ENCODE results near the gene PARN.
"Not testable (repeated sequence)": the region's sequence is repeated elsewhere in the genome, so short reads cannot be mapped to it uniquely, and the experiment has no call there.

PARN gene

DNA sequence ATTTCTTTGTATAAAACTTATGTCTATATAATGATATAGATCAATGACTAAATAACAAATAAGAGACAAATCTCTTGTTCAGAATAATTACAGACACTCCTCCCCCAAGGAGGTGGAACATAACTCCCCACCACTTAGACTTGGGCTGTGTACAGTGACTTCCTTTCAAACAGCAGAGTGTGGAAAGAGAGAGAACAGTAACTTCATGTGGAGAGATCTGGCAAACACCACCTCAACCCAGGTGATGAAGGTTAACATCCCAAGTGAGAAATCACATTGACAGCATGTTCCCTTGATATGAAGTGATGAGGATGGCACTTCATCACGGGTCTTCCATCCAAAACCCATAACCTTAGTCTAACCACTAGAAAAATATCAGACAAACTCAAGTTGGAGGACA lies 169.3 kb downstream of the PARN start:
- DNase-seq, result no peak

DNA sequence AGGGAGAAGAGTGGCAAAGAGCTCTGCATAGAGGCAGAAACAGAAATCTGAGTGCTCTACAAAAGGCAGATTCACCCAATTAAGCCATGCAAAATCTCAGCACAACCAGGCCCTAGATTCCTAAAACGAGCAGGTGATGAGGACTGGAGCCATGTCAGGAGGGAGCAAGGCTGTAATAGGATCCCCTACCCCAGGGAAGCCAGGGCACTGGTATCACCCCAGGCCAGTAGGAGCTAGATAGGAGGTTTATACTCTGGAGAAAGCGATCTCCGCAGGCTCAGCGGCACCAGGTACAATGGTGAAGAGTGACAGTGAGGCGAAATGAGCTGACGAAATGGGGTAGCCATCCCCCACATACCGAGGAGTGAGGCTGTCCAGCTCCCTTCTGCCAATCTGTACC lies 171.5 kb downstream of the PARN start:
- DNase-seq, result no peak

DNA sequence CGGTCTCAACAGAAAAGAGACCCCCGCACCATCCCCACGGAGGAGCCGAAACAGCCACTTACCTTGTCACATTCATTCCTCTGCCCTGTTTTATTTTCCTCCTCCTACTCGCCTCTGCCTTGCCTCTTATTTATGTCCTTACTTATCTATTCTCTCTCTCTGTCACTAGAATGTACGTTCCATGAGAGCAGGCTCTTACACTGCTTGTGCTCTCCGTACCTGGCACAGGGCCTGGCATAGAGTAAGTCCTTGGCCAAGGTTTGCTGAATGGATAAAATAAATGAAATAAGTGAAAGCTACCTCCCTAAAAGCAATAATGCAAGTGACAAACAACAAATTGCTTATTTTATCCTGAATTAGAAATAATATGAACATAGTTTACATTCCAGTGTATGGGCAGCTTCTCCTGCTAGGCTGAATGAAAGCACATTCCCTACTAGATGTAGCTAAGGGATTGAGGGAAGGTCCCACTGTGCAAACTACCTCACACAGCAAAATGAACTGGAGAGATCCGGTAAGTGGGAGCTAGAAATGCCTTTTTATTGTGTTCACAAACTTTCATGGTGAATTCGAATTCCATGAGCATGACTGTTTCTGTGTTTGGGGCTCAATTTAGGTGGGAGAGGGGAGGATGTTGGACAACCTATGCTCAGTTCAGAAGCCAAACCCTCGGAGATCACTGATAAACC lies 173.1 kb downstream of the PARN start:
- no peak for DNase-seq

- DNase-seq, result no peak
Observed at GRCh38 chr16:14455573-14455972, 174.5 kb downstream of the PARN start.

- DNase-seq, result no peak
Observed at GRCh38 chr16:14454391-14454790, 175.7 kb downstream of the PARN start.

- no peak for DNase-seq
Observed at GRCh38 chr16:14452066-14452465, 178.0 kb downstream of the PARN start.

DNA sequence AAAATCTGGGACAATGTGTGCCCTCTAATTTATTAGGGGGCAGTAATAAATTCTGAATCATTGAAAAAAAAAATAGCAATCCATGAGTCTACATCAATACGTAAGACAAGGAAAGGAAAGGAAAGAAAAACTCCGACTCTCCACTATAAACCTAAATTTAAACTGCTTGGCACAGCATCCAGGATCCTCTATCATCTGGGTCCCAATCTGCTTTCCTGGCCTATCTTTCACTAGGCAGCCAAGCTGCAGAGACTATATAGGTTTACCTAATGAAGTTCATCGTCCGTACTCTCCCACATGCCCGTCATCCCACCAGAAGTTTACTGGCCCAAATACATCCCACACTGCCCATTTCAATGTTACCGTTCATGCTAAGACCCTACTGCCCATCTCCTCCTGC lies 179.2 kb downstream of the PARN start:
- no peak for DNase-seq

DNA sequence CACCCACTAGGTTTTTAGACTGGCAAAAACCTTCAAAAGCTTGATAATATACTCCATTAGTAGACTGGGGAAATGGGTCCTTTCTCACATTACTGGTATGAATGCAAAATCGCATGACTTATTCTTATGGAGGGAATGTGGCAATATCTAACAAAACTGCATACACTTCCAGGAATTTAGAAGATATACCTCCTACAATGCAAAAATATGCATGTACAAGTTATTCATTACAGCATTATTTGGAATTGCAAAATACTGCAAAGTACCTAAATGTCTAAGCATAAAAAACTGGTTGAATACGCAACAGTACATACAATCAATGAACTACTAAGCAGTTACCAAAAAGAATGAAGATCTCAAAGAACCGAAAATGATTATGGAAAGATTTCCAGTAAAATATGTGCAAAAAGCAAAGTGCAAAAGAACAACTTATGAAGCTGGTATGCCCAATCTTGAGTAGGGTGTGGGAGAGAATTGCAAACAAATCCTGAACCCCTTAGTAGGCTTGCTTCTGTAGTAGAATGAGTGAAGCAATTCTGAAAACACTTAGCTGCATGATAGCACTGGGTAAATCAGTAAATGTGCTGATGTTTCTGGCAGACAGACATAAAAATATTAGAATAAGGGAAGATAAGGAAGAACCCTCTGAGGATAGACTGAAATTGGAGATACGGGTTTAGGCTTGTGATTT lies 180.1 kb downstream of the PARN start:
- DNase-seq, result no peak

GRCh38 chr16:14449334-14449733 lies 180.7 kb downstream of the PARN start:
- no peak for DNase-seq

GRCh38 chr16:14448879-14449278 lies 181.2 kb downstream of the PARN start:
- no peak for DNase-seq

GRCh38 chr16:14447783-14448182 lies 182.3 kb downstream of the PARN start:
- no peak for DNase-seq

DNA sequence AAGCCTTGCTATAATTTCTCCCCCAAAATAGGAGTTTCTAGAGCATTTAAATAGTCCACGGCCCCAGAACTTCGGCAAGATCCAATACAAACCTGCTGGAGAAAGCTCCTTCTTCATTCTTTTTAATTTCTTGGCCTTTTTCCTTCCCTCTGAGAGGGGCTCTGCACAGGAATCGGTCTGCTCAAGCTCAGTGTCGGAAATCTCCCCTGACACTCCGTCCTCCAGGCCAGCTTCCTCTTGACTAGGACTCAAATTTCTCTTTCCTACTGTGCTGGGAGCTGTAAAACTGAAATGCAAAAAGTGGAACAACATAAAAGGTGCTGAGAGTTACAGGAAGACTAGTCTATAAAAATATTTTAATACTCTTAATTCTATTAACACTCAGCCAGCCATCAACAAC lies 183.3 kb downstream of the PARN start:
- no peak for DNase-seq

DNA sequence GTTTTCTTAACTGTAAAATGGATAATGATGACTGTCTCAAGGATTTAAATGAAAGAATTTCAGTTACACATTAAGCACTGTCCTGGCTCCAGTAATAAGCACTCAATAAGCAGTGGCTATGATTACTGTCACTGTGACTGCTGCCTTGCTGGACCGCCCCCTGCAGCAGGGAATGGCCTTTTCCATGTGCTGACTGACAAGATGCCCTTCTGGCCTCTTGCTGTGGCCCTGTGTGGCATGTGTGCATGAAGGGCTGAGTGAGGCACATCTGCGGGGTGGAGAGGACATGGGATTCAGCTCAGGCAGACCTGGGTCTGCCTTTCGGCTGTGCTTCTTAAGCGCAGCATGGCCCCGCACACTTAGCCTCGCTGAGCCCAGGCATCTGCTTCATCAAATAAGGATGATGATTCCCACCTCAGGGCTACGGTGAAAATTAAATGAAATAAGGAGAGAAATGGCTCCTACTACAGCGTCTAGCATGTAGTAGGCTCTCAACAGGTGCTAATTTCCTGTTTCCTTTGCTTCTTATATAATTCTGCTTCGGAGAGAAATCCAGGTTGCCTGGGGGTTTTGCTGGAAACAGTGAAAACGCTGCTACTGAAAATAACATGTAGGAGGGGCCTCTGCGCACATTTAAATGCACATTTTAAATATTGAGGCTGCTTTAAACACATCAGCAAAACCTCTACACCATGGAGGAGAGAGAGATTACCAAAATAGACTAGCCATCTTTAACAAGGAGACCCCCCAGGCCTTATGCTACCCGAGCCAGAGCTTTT lies 183.9 kb downstream of the PARN start:
- DNase-seq, result no peak

- no peak for DNase-seq
Observed at GRCh38 chr16:14444979-14445810, 184.9 kb downstream of the PARN start.

- not testable (repeated sequence) for DNase-seq
Observed at GRCh38 chr16:14441533-14441932, 188.5 kb downstream of the PARN start.

DNA sequence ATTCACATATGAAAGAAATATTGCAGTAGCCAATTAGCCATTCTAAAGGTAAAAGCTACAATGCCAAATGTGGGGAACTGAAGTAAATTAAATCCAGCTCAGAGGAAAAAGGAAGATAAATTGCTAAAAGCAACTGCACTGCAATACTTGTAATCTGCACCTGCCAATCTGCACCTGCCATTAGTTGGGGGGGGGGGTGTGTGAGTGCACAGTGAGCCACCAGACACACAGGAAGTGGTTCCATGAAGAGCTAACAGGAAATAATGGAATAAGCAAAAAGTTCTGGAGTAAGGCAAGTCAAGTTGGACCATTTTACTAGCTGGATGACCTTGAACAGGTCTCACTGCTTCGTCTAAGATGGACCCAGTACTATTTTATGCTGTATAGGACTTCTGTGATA lies 191.8 kb downstream of the PARN start:
- DNase-seq, result no peak

DNA sequence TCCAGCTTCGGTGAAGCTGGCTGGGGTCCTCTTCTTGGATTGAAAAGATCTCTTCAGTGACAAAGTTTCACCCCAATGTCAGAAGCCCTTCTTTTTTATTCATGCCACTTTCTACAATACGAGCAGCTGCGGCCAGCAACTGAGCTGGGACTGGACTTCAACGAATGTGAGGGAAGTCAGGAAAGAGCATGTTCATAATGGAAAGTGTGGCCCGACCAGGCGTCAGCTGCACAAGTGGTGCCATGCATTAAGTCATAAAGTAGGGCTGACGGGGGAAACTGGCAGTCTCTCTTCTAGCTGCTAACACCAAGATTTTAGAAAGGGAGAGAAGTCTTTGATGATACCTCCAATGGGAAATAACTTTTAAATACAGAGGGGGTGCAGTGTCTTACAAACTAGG lies 192.6 kb downstream of the PARN start:
- no peak for DNase-seq

GRCh38 chr16:14436401-14436955 lies 193.6 kb downstream of the PARN start:
- no peak for DNase-seq

DNA sequence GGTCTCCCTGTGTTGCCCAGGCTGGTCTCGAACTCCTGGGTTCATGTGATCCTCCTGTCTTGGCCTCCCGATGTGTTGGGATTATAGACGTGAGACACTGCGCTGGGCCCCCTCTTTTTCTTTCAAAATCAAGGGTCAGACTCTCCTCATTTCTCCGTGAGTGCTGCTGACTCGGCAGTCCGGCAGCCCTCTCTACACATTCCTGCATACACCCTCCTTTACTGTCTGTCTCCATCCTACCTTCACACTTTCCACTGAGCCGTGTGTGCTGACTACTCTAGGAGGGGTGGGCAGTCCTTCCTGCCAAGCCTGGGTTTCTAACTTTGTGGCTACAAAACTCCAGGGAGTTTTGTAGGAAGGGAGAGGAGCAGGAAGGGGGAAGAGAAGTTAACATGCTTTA lies 195.2 kb downstream of the PARN start:
- DNase-seq, result no peak

DNA sequence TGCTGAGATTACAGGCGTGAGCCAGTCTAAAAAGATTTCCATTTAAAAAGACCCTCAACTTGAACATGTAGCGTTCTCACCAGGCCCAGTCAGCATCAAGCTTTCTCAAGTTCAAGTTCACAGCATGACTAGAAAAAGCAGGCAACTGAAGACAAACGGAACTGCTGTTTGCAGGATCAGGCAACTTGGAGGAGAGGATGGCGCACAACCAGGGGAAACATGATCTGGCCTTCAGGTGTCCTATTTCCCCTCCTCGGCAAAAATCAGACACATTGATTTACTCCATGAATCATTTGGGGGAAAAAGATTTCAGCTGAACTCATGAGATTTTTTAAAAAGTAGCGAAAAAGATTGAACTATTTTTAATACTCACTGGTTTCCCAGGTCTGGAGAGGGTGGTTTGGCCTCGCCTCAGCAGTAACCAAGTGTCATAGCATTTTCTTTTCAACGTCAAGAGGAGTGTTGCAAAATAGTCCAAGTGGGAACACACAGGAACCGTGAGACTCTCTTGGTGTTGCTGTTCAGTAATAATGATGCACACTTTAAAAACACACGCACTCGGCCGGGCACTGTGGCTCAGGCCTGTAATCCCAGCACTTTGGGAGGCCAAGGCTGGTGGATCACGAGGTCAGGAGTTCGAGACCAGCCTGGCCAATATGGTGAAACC lies 201.0 kb downstream of the PARN start:
- not testable (repeated sequence) for DNase-seq

- DNase-seq, result no peak
Observed at GRCh38 chr16:14428043-14428442, 202.0 kb downstream of the PARN start.

- DNase-seq, result no peak
Observed at GRCh38 chr16:14427371-14427948, 202.6 kb downstream of the PARN start.
